ENCODE data around the gene MRPL49.

Gene MRPL49

DNA sequence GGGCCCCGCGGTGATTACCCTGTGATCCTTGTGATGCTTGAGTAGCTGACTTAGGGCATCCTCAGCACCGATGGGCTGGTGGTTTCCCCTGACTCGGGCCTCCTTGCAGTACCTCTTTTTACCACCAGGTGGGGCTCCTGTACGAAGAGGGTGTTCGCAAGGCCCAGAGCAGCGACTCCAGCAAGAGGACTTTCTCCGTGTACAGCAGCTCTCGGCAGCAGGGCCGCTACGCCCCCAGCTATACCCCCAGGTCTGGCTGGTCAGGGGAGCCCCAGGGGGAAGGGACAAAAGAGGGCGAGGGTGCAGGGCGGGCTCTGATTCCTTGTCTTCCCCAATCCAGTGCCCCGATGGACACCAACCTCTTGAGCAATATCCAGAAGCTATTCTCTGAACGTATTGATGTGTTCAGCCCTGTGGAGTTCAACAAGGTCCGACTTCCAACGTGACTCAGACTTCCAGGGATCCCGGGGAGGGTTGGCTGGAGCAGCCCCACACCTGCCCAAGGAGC, 11.7 kb upstream of the MRPL49 start:
- H3K4me3 ChIP-seq (ENCODE audit: low read depth, low read length) = no peak overlapping the region
- peak; percentile 99 for TF ChIP-seq CTCF (IDR thresholded peaks at IDR 0.05; ENCODE audit: low read depth, low read length)

- H3K4me3 ChIP-seq (ENCODE audit: low read depth, low read length) = no peak overlapping the region
- TF ChIP-seq CTCF (IDR thresholded peaks at IDR 0.05; ENCODE audit: low read depth, low read length) = no peak
Measured at GRCh38 chr11:65111159-65111743, 10.9 kb upstream of the MRPL49 start.

DNA sequence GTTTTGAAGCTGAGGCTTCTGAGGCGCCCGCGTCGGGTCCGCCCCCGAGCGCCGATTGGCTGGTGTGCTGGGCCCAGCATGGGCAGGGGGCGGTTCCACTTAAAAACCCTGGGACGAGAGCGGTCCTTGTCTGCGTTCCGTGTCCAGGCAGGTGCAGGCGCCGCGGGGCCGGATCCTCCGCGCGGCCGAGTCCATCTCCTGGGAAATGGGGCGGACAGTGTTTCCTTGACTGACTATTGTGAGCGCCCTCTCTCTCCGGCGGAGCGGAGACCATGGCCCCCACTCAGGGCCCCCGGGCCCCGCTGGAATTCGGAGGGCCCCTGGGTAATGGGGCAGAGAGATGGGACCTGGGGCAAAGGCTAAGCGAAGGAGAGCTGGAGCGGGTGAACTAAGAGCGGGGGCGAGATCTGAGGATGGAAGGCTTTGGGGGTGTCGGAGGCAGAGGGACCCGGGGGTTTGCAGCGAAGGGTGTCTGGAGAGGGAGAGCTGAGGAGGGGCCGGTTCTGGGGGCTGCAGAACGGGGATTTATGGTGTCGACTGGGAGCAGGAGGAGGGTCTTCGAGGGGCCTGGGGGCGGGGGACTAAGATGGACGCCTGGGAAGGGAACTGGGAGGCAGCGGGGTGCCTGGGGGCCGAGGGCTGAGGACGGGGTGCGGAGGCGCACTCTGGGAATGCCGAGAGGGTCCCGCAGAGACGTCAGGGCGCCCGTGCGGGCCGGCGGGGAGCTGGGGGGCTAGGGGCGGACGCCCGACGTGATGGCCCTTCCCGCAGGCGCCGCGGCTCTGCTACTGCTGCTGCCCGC, 10.2 kb upstream of the MRPL49 start, which contains the start of gene TM7SF2:
TM7SF2 (plus strand) TSS at position 129 of the 802 bp plus-strand sequence; CDS start at position 273, 144 bp downstream.
- H3K4me3 ChIP-seq (ENCODE audit: low read depth, low read length) = peak within 1 kb of the TSS; percentile 51
- TF ChIP-seq CTCF (IDR thresholded peaks at IDR 0.05; ENCODE audit: low read depth, low read length) = no peak

DNA sequence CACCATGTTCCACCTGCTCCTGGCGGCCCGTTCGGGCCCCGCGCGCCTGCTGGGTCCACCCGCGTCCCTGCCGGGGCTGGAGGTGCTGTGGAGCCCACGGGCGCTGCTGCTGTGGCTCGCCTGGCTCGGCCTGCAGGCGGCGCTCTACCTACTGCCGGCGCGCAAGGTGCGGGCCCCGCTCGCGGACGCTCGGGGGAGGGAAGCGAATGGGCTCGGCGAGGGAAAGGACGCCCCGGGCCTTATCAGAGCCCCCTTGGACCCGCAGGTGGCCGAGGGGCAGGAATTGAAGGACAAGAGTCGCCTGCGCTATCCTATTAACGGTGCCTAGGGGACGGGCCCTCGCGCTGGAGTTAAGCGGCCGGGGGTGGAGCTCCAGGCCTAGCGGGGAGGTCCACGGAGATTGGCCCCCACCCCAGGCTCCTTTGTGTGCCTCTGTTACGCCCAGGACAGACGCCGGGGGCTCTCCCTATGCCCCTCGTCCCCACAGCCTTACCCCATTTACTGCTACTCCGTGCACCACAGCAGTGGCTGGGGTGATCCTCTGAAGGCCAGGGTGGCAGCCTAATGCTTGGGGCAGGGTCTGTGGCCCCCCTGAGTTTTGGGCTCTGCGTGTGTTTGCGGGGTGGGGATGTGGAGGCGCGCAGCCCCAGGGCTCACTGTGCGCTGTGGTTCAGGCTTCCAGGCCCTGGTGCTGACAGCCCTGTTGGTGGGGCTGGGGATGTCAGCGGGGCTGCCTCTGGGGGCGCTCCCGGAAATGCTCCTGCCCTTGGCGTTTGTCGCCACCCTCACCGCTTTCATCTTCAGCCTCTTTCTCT, 9.4 kb upstream of the MRPL49 start:
- TF ChIP-seq CTCF (IDR thresholded peaks at IDR 0.05; ENCODE audit: low read depth, low read length) = peak; percentile 85
- H3K4me3 ChIP-seq (ENCODE audit: low read depth, low read length) = peak overlapping the region; percentile 51

DNA sequence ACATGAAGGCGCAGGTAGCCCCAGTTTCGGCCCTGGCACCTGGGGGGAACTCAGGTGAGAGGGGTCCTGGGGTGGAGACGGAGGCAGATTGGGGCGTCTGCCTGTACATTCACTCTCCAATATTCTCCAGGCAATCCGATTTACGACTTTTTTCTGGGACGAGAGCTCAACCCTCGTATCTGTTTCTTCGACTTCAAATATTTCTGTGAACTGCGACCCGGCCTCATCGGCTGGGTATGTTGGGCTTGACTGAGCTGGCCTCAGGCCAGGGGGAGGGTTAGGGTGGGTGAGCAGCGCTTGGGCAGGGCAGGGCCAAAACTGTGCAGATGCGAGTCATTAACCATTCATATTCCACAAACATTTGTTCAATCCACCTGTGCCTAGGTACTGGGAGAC, 8.8 kb upstream of the MRPL49 start:
- H3K4me3 ChIP-seq (ENCODE audit: low read depth, low read length) = no peak overlapping the region
- no peak for TF ChIP-seq CTCF (IDR thresholded peaks at IDR 0.05; ENCODE audit: low read depth, low read length)

GRCh38 chr11:65113839-65114238, 8.3 kb upstream of the MRPL49 start:
- no peak for TF ChIP-seq CTCF (IDR thresholded peaks at IDR 0.05; ENCODE audit: low read depth, low read length)
- no peak overlapping the region for H3K4me3 ChIP-seq (ENCODE audit: low read depth, low read length)

All from WI38 (cell line).